SK-N-MC (cell line): ENCODE measurements around the gene BMS1.

ENCODE experiments used
- EZH2 ChIP-seq: fragments of 200-600 bp; sonication (generic); IDR thresholded peaks from one replicate; pipeline ENCODE4 v1.6.1; 2017; ENCODE audit warnings: antibody characterized with exemption
- POLR2AphosphoS5 ChIP-seq: IDR thresholded peaks from 2 replicates; pipeline ENCODE4 v1.6.1; 2012; ENCODE audit warnings: mild to moderate bottlenecking, low read depth, low read length, borderline replicate concordance

GRCh38 chr10:42812028-42812427, 29.4 kb downstream of the BMS1 start:
- TF ChIP-seq POLR2AphosphoS5 (no peak), EZH2 (no peak)
